Mesendoderm (in vitro differentiated cells): Measurements from ENCODE around the gene RTKN2.
"Not testable (repeated sequence)": the region's sequence is repeated elsewhere in the genome, so short reads cannot be mapped to it uniquely, and the experiment has no call there.

Experiments used
- DNase-seq: peaks from one replicate; pipeline ENCODE4 v3.0.0; 2013
- H2AK5ac ChIP-seq: 2 replicates; pipeline ENCODE4 v1.6.1; 2013; ENCODE audit warnings: low read length, inconsistent platforms
- H2BK120ac ChIP-seq: 2 replicates; pipeline ENCODE4 v1.6.1; 2013; ENCODE audit warnings: low read depth, mild to moderate bottlenecking, low read length, moderate library complexity, mixed read lengths
- H2BK15ac ChIP-seq: replicated peaks from 2 replicates; pipeline ENCODE4 v1.6.1; 2013; ENCODE audit warnings: low read depth, mild to moderate bottlenecking, moderate library complexity
- H2BK5ac ChIP-seq: 2 replicates; pipeline ENCODE4 v1.6.1; 2013; ENCODE audit warnings: low read length, inconsistent platforms
- H3K18ac ChIP-seq: 2 replicates; pipeline ENCODE4 v1.6.1; 2013; ENCODE audit warnings: mild to moderate bottlenecking, low read length, mixed read lengths
- H3K23ac ChIP-seq: one replicate; pipeline ENCODE4 v1.6.1; 2013; ENCODE audit warnings: low read length
- H3K27ac ChIP-seq: 2 replicates; pipeline ENCODE4 v1.5.1; 2013; ENCODE audit warnings: low read depth, mild to moderate bottlenecking, inconsistent platforms, low read length, moderate library complexity
- H3K27me3 ChIP-seq: 2 replicates; pipeline ENCODE4 v1.6.1; 2013; ENCODE audit warnings: low read length, control low read depth, mild to moderate bottlenecking, inconsistent platforms; ENCODE audit not compliant: insufficient read depth, poor library complexity
- H3K36me3 ChIP-seq: 2 replicates; pipeline ENCODE4 v1.6.1; 2013; ENCODE audit warnings: low read length, inconsistent platforms; ENCODE audit not compliant: control insufficient read depth, insufficient read depth
- H3K4ac ChIP-seq: one replicate; pipeline ENCODE4 v1.6.1; 2013; ENCODE audit warnings: low read depth, mild to moderate bottlenecking, low read length, moderate library complexity
- H3K4me1 ChIP-seq: 2 replicates; pipeline ENCODE4 v1.6.1; 2013; ENCODE audit warnings: low read depth, low read length, inconsistent platforms; ENCODE audit not compliant: control insufficient read depth
- H3K4me2 ChIP-seq: 2 replicates; pipeline ENCODE4 v1.6.1; 2013; ENCODE audit warnings: low read length
- H3K4me3 ChIP-seq: 2 replicates; pipeline ENCODE4 v1.5.1; 2013; ENCODE audit warnings: mild to moderate bottlenecking, low read length
- H3K56ac ChIP-seq: one replicate; pipeline ENCODE4 v1.6.1; 2013; ENCODE audit warnings: low read length
- H3K79me1 ChIP-seq: 2 replicates; pipeline ENCODE4 v1.6.1; 2013; ENCODE audit warnings: low read length, inconsistent platforms
- H3K79me2 ChIP-seq: 2 replicates; pipeline ENCODE4 v1.6.1; 2013; ENCODE audit warnings: mild to moderate bottlenecking, low read length; ENCODE audit not compliant: control insufficient read depth, insufficient read depth
- H3K9ac ChIP-seq: 2 replicates; pipeline ENCODE4 v1.6.1; 2013; ENCODE audit warnings: low read length, inconsistent platforms
- H4K5ac ChIP-seq: one replicate; pipeline ENCODE4 v1.6.1; 2013; ENCODE audit warnings: low read length
- H4K8ac ChIP-seq: one replicate; pipeline ENCODE4 v1.6.1; 2013; ENCODE audit warnings: low read depth, mild to moderate bottlenecking, control low read depth, low read length, moderate library complexity
- WGBS: extraction: QIAGEN DNeasy Blood & Tissue Kit; methylation state at CpG from one replicate; pipeline ENCODE4 v1.1.7; 2013; ENCODE audit warnings: low lambda C conversion rate, missing lambda C conversion rate; ENCODE audit not compliant: insufficient coverage; ENCODE audit errors: extremely low coverage; 5-methylcytosine and 5-hydroxymethylcytosine counted together

The RTKN2 gene

GRCh38 chr10:62244785-62245467 is 23.7 kb downstream of the RTKN2 start:
- Histone ChIP-seq H3K4me3 (no peak overlapping the region), H4K8ac (no peak overlapping the region), H2AK5ac (no peak overlapping the region), H3K4me1 (no peaks in the 10 kb centered on the region), H2BK15ac (no peak overlapping the region), H2BK120ac (no peak overlapping the region), H3K4me2 (no peak overlapping the region), H3K27me3 (no peaks in the 10 kb centered on the region), H3K79me1 (no peaks in the 10 kb centered on the region), H3K36me3 (no peaks in the 10 kb centered on the region), H3K23ac (no peak overlapping the region), H3K9ac (no peak overlapping the region), H3K27ac (no peak overlapping the region), H3K56ac (no peak overlapping the region), H3K79me2 (no peaks in the 10 kb centered on the region), H3K4ac (no peak overlapping the region), H2BK5ac (no peak overlapping the region), H4K5ac (no peak overlapping the region), H3K18ac (no peak overlapping the region)
- peak; percentile 63 for DNase-seq
- no CpG with 5 or more reads among the region's 5 CpGs for WGBS

- no peak overlapping the region for H3K4me3 ChIP-seq
- no peak overlapping the region for H3K9ac ChIP-seq
- H3K23ac ChIP-seq, result no peak overlapping the region
- H3K18ac ChIP-seq, result no peak overlapping the region
- no peaks in the 10 kb centered on the region for H3K4me1 ChIP-seq
- DNase-seq, result no peak
- no peak overlapping the region for H4K8ac ChIP-seq
- H2BK120ac ChIP-seq, result no peak overlapping the region
- no peaks in the 10 kb centered on the region for H3K79me1 ChIP-seq
- no peak overlapping the region for H2BK15ac ChIP-seq
- H3K27ac ChIP-seq, result no peak overlapping the region
- H3K56ac ChIP-seq, result no peak overlapping the region
- H3K4ac ChIP-seq, result no peak overlapping the region
- no peak overlapping the region for H2BK5ac ChIP-seq
- WGBS, result no CpG with 5 or more reads among the region's 3 CpGs
- H3K27me3 ChIP-seq, result no peaks in the 10 kb centered on the region
- no peak overlapping the region for H4K5ac ChIP-seq
- H3K4me2 ChIP-seq, result no peak overlapping the region
- H3K79me2 ChIP-seq, result no peaks in the 10 kb centered on the region
- no peak overlapping the region for H2AK5ac ChIP-seq
- H3K36me3 ChIP-seq, result no peaks in the 10 kb centered on the region
Measured at GRCh38 chr10:62244088-62244487, 24.6 kb downstream of the RTKN2 start.

- Histone ChIP-seq H2BK15ac (no peak overlapping the region), H3K4me3 (no peak overlapping the region), H3K4me1 (no peaks in the 10 kb centered on the region), H3K79me2 (no peaks in the 10 kb centered on the region), H2AK5ac (no peak overlapping the region), H3K27ac (no peak overlapping the region), H4K8ac (no peak overlapping the region), H3K23ac (no peak overlapping the region), H3K56ac (no peak overlapping the region), H2BK120ac (no peak overlapping the region), H4K5ac (no peak overlapping the region), H2BK5ac (no peak overlapping the region), H3K9ac (no peak overlapping the region), H3K36me3 (no peaks in the 10 kb centered on the region), H3K79me1 (no peaks in the 10 kb centered on the region), H3K4ac (no peak overlapping the region), H3K27me3 (no peaks in the 10 kb centered on the region), H3K4me2 (no peak overlapping the region), H3K18ac (no peak overlapping the region)
- DNase-seq, result no peak
- no CpG with 5 or more reads among the region's 2 CpGs for WGBS
Measured at GRCh38 chr10:62243647-62243997, 25.0 kb downstream of the RTKN2 start.

DNA sequence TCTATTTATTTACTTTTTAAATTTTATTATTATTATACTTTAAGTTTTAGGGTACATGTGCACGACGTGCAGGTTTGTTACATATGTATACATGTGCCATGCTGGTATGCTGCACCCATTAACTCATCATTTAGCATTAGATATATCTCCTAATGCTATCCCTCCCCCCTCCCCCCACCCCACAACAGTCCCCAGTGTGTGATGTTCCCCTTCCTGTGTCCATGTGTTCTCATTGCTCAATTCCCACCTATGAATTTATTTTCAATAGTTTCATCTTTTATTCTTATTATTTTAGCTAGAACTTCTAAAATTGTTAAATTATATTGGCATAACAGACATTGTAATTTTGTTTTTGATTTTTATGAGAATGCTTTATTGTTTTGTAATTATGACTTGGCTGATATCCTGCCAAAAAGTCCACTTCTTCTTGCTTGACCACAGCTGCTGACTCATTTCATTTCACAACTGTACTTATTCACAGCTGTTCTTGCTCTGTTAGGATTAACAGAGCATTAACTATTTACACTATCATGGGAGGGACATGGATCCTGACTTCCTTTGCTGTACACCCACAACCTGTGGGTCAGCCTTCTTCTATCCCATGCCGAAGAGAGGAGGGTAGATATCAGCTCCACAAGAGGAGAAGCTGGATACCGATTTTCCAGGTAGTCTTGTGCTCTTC is 25.5 kb downstream of the RTKN2 start:
- H2BK120ac ChIP-seq, H3K79me1 ChIP-seq, H3K18ac ChIP-seq, H4K8ac ChIP-seq, H3K56ac ChIP-seq, H2BK5ac ChIP-seq, H3K79me2 ChIP-seq, H2BK15ac ChIP-seq, DNase-seq, H3K9ac ChIP-seq, H3K36me3 ChIP-seq, H2AK5ac ChIP-seq, H4K5ac ChIP-seq, H3K23ac ChIP-seq, H3K4me1 ChIP-seq, H3K27ac ChIP-seq, H3K4ac ChIP-seq, H3K27me3 ChIP-seq, H3K4me3 ChIP-seq, H3K4me2 ChIP-seq: not testable (repeated sequence)
- WGBS, result no CpG with 5 or more reads among the region's 4 CpGs

DNA sequence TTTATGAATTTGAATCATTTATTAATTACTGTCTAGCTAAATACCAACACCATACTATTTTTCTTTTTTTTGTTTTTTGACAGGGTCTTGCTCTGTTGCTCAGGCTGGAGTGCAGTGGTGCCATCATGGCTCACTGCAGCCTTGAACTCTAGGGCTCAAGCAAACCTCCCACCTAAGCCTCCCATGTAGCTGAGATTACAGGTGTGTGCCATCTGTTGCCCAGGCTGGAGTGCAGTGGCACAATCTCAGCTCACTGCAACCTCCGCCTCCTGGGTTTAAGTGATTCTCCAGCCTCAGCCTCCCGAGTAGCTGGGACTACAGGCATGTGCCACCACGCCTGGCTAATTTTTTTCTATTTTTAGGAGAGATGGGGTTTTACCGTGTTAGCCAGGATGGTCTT is 27.1 kb downstream of the RTKN2 start:
- not testable (repeated sequence) for H3K79me1 ChIP-seq, H3K4me2 ChIP-seq, H3K4ac ChIP-seq, H2BK15ac ChIP-seq, H3K79me2 ChIP-seq, H4K5ac ChIP-seq, H3K56ac ChIP-seq, H3K9ac ChIP-seq, DNase-seq, H4K8ac ChIP-seq, H3K36me3 ChIP-seq, H3K27ac ChIP-seq, H3K27me3 ChIP-seq, H2AK5ac ChIP-seq, H2BK5ac ChIP-seq, H3K18ac ChIP-seq, H3K4me1 ChIP-seq, H2BK120ac ChIP-seq, H3K4me3 ChIP-seq, H3K23ac ChIP-seq
- WGBS, result no CpG with 5 or more reads among the region's 4 CpGs

DNA sequence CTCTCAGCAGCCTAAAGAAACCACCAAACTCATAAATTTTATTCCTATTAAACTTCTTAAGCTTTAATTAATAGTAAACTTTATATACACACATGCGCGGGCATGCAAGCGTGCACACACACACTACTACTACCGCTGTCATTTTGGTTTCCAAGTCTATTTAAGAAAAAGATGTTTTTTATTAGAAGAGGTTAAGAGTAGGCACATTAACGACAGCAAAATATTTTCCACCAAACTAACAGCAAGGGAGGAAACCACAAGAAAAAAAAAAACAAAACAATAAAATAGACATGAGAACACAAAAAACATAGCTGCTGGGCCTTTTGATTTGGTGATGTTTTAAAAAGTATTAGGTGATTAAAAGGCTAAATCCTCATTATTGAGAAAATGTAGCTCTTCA is 28.6 kb downstream of the RTKN2 start:
- Histone ChIP-seq H3K9ac (no peak overlapping the region), H4K5ac (no peak overlapping the region), H3K79me2 (no peaks in the 10 kb centered on the region), H3K4ac (no peak overlapping the region), H3K4me1 (no peaks in the 10 kb centered on the region), H2AK5ac (no peak overlapping the region), H2BK15ac (no peak overlapping the region), H3K27me3 (no peaks in the 10 kb centered on the region), H3K56ac (no peak overlapping the region), H4K8ac (no peak overlapping the region), H3K4me3 (no peak overlapping the region), H3K79me1 (no peaks in the 10 kb centered on the region), H3K4me2 (no peak overlapping the region), H3K27ac (no peak overlapping the region), H3K23ac (no peak overlapping the region), H2BK5ac (no peak overlapping the region), H2BK120ac (no peak overlapping the region), H3K36me3 (no peaks in the 10 kb centered on the region), H3K18ac (no peak overlapping the region)
- no peak for DNase-seq
- no CpG with 5 or more reads among the region's 5 CpGs for WGBS
